ENCODE measurements around the gene DRAP1. TPM values are rescaled to one million over a fixed set of nuclear protein-coding genes. Genes with fewer than 3 reads are reported as not detected.
A peak's percentile ranks its signal among the peaks of the same experiment; 100 is the strongest.

The DRAP1 gene
- total and polyA plus RNA-seq, 9 of the 15 experiments (the other 6 are each of a cell fraction or from before 2014, with no cell fraction given) = 9.6 to 200 (median 92.9) TPM

GRCh38 chr11:65891219-65892136 is 27.7 kb upstream of the DRAP1 start (continued):
- TF ChIP-seq MNT (conservative IDR thresholded peaks at IDR 0.05) (peak in 1 of 2 experiments; percentile 43; a peak in 1 of 4 replicates), DLX4 (CRISPR knock-in tag; IDR thresholded peaks at IDR 0.05) (no peak), THAP12 (CRISPR knock-in tag; IDR thresholded peaks at IDR 0.05) (no peak), ELF2 (CRISPR knock-in tag; IDR thresholded peaks at IDR 0.05) (0 out of 2 replicates have a peak, but pooled peaks have one; percentile 16), ZSCAN32 (CRISPR knock-in tag; IDR thresholded peaks at IDR 0.05) (0 out of 2 replicates have a peak, but pooled peaks have one; percentile 39), ATF1 (CRISPR knock-in tag; IDR thresholded peaks at IDR 0.05) (no peak), ATF1 (tag; IDR thresholded peaks at IDR 0.05) (no peak), EGR1 (conservative IDR thresholded peaks at IDR 0.05) (0 out of 2 replicates have a peak, but pooled peaks have one; percentile 7), TGIF2 (CRISPR knock-in tag; IDR thresholded peaks at IDR 0.05) (peak; percentile 67; the same call in 1 of the 2 replicates), CBFB (CRISPR knock-in tag; IDR thresholded peaks at IDR 0.05) (no peak), ESRRA (IDR thresholded peaks at IDR 0.05; ENCODE audit: borderline replicate concordance, low read depth) (peak; percentile 83), ETV6 (IDR thresholded peaks at IDR 0.05; ENCODE audit: borderline replicate concordance in 1 of 2, low read depth in 2 of 2, low read length in 1 of 2) (0 out of 4 replicates have a peak, but pooled peaks have one; percentile 11 to 27), ETV6 (CRISPR knock-in tag; IDR thresholded peaks at IDR 0.05; ENCODE audit: borderline replicate concordance) (no peak), ARID3B (CRISPR knock-in tag; IDR thresholded peaks at IDR 0.05; ENCODE audit: borderline replicate concordance) (no peak), CLOCK (CRISPR knock-in tag; IDR thresholded peaks at IDR 0.05; ENCODE audit: borderline replicate concordance) (no peak), ZNF436 (CRISPR knock-in tag; IDR thresholded peaks at IDR 0.05) (peak; percentile 87), YBX1 (IDR thresholded peaks at IDR 0.05) (no peak), NR3C1 (CRISPR knock-in tag; IDR thresholded peaks at IDR 0.05) (0 out of 2 replicates have a peak, but pooled peaks have one; percentile 17)
